Fibroblast of skin of right quadriceps (primary cell): ENCODE measurements around the gene PIGZ.

ENCODE experiments used
- DNase-seq: peaks from one replicate; pipeline ENCODE4 v3.0.0-alpha.2; 2013

The PIGZ gene

DNA sequence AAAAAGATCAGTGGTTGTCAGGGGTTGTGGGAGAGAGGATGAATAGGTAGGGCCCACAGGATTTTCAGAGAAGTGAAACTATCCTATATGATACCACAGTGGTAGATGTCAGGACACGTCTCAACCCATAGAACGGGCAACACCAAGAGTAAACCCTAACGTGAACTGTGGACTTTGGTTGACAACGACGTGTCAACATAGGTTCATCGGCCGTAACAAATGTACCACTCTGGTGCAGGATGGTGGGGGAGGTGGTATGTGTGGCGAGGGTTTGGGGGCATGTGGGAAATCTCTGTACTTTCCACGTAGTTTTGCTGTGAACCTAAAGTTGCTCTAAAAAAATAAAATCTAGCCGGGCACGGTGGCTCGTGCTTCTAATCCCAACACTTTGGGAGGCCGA lies 13.0 kb upstream of the PIGZ start:
- DNase-seq, result no peak

DNA sequence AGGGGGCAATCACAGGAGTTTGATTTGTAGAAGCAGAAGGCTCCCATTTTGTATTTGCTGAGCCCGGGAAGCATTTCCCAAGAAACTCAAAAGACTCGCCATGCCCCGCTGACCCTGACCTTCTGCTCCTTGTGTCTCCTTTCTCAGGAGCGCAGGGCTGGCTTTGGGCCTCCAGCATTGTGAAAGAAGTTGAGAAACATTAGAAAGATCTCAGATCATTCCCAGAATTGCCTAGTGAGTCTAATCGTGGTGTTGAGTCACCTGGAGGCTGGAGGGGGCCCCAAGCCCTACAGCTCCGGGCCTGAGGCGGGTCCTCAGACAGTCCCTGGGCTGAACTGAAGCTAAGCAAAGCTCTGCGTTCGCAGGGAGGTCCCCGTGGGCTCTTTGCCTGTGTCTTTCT lies 10.9 kb upstream of the PIGZ start:
- DNase-seq, result peak; percentile 54

DNA sequence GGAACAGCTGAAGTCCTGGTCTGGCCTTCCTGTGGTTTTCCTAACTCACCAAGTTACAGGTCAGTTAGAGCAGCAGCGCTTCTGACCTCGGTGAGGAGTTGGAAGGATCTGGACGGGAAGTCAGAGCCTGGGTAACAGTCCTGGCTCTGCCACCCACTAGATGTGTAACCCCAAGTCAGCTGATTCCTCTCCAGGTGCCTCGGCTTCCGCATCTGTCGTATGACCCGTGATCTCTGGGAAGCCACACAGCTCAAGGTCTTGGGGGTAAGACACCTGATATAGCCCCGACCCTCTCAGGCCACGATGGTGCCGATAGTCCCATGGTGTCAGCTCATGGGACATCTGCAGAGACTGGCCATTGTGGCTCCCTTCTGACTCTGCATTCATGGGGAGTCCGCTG lies 8.3 kb upstream of the PIGZ start:
- no peak for DNase-seq

DNA sequence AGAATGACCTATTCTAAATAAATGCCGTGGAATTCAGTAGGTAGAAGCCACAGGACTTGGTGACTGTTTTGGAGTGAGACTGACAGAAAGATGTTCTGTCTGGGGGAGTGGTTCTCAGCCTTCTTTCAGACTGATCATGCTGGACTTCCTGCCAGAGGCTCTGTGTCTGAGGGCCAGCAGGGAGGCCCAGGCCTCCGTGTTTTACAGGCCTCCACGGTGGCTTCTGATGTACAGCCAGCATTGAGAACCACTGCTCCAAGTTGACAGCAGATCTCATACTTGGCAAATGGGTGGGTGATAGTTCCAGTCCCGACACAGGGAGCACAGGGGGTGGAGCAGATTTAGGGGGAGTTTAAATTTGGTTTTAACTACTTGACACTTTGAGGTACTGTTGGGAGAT lies 6.7 kb upstream of the PIGZ start:
- no peak for DNase-seq

DNA sequence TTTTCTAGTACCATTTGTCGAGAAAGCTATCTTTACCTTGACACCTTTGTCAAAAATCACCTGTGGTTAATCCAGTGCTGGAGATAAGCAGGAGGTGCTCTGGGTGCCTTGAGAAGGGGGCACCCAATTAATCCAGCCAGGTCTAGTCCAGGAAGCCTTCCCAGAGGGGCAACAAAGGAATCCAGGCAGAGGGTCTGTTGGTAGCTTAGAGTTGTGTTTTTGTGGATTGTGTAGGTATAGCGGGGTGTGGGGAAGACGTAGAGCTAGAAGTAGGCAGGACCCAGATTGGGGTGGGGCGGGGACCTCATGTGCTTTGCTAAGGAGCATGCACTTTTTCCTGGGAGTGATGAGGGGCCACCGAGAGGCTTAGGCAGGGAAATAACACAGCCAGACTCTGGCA lies 6.0 kb upstream of the PIGZ start:
- no peak for DNase-seq

DNA sequence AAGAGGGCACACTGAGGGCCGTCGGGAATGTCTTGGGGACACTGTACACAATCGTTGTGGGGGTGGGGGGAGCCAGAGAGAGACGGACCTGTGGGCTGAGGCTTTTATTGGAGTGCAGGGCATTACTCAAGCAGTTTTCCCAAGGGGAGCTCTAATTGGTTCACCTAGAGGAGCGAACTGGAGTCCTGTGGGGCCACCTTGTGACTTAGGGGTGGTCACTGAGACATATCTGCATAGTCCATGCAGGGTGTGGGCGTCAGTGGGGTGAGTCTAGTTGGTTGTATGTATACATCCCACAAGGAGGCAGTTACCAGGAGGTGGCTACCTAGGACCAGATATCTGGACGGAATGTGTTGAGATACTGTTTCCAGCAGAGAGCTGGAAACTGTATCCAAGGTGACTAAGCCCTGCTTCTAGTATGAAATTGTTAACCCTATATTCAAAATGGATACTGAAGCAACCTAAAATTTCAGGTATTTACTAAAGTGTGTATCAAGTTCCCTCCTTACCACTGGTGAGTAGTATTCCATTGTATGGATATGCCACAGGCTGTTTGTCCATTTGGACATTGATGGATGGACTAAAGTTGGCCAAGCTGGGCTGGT lies 2.6 kb upstream of the PIGZ start:
- no peak for DNase-seq

DNA sequence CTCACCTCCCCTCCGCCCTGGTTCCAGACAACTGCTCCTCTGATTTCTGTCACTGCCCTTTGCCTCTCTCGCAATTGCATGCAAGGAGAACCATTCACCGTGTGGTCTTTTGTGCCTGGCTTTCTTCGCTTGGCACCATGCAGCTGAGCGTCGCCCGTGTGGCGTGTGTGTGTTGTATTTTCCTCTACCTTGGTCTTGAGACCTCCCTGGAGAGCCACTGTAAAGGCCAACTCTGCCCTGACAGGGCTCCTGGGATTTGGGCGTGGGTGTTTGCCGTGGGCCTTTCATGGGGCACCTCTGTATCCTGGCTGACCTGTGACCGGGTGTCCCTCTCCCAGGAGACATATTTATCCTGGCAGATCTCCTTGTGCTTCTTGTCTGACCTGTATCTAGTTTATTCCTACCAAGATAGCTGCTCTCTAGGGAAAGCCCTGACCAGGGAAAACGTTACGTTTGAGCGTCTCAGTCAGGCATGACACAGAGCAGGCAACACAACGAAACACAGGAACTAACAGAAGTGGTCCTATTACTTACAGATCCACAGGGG lies 2.0 kb upstream of the PIGZ start:
- DNase-seq, result no peak

DNA sequence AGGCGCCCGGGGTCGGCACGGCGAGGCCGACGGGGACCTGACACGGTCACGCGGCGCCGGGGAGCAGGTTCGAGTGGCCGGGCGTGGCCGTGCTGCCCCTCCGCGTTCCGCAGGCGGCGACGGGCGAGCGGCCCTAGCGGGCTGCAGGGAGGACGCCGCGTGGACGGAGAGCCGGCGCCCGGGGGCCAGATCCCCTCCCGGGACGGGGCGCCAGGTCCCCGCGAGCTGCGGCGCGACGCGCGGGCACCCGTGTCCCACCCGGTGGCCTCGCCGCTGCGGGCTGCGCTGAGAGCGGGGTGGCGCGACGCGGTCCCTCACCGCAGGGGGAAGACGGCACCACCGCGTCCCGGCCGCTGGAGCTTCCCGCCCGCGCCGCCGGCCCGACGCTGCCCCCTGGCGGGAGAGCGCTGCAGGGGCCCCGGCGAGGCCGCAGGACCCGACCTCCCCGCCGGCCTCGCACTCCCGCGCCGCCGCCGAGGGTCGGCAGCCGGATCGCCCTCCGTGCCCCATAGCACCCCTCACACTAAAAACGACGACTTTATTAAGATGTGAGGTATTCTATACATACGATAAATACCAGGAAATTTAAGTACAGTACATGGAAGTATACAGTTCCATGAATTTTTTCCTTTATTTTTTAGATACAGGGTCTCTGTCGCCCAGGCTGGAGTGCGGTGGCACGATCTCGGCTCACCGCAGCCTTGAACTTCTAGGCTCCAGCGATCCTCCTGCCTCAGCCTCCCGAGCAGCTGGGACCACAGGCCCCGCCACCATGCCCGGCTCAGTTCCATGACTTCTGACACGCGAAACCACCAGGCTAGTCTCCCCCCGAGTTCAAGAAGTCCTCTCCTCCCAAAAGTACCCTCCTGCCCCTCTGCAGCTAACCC lies 1.3 kb upstream of the PIGZ start:
- DNase-seq, result peak; percentile 38

DNA sequence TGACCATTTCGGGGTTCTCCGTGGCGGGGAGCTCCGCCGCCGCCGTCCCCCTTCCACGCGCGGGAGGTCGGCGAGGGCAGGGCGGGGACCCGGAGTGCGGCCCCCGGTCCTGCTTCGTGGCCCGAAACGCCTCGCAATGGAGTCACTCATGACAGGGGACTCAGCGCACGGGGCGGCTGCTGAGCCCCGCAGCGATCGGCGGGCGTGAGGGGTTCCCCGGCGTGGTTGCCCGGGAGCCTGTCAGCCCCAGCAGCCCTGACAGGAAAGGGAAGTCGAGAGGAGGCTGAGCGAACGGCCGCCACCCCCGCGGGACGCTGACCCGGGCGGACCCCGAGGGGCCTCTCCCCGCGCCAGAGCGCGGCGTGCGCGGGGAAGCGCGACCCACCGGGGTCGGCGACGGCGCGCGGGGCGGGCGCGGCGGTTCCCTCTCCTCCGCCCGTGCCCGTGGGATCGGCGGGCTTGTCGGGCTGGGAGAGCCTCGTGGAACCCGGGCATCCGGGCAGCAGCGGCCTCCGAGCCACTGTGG lies 564 bp upstream of the PIGZ start:
- DNase-seq, result no peak

DNA sequence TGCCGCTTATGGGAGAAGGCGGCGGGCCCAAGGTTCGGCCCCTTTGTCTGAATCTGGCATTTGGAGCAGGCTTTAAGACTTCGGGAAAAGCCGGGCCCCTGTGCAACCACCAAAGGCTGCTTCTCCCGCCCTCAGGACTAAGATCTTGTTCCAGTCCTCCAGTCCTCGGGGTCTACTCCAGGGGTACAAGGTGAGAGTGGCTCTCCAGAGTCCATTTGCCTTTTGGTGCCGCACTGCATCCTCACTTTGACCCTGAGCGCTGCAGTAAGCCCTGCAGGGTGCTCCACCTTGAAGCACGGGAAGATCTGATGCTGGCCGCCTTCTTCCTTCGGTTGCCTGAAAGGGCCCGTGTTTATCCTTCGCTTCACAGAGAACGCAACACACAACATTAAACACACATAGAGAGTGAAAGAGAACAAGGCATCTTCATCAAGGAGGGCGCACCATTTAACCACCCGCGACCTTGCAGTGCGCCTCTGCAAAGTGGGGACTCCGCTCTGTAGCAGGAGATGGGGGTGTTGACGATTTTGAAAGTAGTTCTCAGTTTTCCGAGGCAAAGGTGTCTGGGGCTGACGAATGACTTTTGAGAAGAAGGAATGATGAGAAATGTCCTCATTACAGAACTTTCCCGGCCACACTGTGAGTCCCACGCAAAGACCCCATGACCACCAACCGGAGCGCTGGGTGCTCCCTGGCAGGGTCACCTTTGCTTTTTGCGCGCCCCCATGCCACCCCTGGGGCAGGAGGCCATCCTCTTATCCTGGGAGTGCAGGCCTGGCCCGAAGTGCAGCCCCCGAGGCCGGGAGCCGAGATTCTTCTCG lies 1.0 kb downstream of the PIGZ start:
- DNase-seq, result no peak

DNA sequence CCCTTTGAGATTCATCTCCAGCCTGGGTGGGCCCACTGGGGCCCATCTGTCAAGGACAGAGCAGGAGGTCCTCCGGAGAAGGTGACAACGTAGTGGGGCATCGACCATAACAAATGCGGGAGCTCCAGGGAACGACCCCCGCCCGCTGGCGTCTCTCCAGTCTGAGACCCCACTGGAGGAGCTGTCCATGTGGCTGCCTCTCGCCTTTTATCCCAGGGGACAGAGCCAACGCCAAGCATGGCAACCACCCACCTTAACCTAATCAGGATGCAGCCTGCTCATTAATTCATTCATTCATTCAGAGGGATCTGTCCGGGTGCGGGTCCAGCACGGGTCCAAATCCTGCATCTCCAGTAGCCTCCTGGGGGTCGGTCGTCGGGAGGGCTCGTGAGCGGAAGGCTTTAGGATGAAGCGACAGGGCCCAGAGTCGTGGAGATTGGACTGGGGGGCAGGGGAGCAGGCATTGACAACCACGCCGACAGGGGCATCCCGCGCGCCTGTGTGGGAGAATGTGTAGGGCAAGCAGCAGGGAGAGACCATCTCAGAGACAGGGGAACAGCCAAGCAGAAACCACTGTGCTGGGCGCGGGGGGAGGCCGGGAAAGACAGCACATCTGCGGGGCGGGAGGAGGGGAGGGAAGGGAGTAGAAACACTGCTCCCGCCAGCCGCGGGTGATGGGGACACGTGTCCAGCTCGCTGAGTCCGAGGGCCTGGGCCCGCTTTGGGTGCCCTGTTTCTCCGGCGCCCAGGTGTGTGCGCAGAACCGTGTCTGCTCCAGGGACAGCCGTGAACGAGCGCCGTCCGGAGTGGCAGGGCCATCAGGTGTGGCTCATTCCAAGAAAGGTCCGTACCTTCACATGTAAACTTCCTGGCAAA lies 1.9 kb downstream of the PIGZ start:
- DNase-seq, result peak; percentile 34

DNA sequence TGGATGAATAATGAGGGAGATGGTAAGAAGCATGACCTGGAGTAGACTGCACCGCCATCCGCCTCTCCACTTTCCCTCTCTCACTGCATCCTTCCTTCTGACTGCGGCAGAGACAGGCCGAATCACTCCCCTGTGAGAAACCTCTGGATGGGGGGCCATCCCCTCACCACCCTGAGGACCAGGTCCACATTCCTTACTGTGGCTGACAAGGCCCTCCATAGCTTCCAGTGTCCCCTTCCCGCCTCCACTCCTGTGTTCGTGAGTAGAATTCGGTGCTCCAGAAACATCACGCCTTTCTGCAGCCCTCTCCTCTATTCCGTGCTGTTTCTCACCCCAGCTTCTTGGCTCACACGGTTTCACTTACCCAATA lies 2.8 kb downstream of the PIGZ start:
- no peak for DNase-seq

DNA sequence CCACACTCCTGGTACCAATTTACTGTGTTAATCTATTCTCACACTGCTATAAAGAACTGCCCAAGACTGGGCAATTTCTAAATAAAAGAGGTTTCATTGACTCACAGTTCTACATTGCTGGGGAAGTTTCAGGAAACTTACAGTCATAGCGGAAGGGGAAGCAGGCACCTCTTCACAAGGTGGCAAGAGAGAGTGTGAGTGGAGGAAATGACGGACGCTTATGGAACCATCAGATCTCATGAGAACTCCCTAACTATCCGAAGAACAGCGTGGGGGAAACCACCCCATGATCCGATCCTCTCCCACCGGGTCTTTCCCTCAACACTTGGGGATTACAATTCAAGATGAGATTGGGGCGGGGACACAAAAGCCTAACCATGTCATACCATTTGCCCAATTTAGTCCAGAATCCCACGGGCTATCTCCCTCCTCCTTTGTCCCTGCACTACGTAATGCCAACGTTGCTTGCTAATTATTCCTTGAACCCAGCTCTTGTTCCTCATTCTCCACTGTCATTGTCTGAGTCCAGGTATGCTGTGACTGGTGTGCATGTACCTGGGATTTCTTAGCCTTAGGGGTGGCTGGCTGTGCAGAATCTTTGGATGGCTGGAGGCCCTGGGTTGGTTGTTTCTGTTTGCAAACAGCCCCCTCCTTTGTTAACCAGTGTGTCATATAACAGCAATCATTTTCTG lies 3.4 kb downstream of the PIGZ start:
- DNase-seq, result no peak

DNA sequence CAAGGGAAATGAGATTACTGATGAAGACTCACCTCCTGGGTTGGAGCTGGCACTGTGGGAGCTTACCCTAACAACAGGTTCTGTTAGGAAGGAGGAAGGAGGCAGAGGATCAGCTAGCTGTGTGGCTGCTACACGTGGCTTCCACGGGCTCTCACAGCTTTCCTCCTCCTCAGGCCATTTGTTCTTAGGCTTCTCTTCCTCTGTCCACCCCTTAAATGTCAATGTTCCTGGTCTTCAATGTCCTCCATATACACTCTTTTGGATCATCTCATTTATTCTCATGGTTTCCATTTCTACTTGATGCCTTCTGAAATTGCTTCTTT lies 5.0 kb downstream of the PIGZ start:
- DNase-seq, result no peak

DNA sequence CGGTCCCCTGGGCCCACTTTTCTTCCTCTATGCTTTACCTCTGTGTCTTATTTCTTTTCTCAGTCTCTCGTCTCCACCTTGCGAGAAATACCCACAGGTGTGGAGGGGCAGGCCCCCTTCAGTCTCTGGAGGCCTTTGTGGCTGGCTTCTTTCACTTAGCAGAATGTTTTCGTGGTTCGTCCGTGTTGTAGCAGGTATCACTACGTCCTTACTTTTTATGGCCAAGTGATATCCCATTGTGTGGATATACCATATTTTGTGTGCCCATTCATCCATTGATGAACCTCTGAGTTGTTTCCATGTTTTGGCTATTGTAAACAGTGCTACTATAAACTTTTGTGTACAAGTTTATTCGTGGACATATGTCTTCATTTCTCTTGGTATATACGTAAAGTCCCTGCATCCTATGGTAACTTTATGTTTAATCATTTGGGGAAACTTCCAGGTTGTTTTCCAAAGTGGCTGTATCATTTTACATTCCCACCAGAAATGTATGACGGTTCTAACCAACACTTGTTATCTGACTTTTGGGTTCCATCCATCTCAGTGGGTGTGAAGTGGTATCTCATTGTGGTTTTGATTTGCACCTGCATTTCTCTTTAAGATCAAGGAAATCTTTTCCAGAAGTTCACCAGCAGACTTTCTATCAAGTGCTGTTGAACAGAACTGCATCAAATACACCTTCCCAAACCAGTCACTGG lies 5.6 kb downstream of the PIGZ start:
- DNase-seq, result no peak

DNA sequence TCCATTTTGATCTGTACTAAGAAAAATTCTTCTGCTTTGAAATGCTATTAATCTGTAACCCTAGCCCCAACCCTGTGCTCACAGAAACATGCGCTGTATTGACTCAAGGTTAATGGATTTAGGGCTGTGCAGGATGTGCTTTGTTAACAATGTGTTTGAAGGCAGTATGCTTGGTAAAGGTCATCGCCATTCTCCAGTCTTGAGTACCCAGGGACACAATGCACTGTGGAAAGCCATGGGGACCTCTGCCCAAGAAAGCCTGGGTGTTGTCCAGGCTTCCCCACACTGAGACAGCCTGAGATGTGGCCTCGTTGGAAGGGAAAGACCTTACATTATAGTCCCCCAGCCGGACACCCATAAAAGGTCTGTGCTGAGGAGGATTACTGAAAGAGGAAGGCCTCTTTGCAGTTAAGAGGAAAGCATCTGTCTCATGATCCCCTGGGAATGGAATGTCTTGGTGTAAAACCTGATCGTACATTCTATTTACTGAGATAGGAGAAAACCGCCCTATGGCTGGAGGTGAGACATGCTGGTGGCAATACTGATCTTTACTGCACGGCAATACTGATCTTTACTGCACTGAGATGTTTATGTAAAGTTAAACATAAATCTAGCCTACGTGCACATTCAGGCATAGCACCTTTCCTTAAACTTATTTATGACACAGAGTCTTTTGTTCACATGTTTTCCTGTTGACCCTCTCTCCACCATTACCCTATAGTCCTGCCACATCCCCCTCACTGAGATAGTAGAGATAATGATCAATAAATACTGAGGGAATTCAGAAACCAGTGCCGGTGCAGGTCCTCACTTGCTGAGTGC lies 6.3 kb downstream of the PIGZ start:
- DNase-seq, result no peak

DNA sequence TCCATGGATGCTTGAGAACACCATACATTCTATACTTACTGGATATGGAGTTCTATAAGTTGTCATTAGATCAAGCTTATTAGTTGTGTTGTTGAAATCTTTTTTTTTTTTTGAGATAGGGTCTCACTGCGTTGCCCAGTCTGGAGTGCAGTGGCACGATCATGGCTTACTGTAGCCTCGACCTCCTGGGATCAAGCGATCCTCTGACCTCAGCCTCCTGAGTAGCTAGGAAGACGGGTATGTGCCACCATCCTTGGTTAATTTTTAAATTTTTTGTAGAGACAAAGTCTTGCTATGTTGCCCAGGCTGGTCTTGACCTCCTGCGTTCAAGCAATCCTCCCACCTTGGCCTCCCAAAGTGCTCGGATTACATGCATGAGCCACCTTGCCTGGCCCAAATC lies 13.8 kb downstream of the PIGZ start:
- no peak for DNase-seq

DNA sequence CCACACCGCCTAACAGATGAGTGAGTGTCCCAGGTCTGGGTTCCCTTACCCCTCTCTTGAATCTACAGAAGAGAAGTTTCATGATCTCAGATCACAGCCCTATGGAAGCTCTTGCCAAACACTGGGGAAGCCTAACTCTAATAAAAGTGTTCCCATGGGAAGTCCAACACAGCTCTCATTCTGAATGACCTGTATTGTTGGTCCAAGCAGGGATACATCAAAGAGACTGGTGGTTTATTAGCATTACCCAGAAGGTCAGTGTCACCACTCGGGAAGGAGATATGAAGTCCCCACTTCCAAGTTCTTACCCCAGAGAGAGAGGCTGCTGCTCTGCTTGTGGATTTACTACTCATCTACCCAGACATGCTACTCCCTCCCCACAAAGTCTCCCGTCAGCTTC lies 17.3 kb downstream of the PIGZ start:
- DNase-seq, result no peak

DNA sequence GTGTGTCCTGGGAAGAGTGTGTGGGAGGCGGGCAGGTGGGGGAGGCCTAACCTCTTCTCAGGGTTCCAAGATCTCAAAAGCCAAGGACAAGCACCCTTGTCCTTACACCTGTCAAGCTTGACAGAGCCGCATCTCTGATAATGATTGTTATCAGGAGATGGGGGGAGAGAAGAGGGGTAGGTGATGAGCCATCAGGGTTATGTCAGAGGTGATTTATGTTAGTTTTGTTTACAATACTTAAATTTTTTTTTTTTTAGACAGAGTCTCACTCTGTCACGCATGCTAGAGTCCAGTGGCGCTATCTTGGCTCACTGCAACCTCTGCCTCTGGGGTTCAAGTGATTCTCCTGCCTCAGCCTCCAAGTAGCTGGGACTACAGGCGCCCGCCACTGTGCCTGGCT lies 18.9 kb downstream of the PIGZ start:
- DNase-seq, result no peak

DNA sequence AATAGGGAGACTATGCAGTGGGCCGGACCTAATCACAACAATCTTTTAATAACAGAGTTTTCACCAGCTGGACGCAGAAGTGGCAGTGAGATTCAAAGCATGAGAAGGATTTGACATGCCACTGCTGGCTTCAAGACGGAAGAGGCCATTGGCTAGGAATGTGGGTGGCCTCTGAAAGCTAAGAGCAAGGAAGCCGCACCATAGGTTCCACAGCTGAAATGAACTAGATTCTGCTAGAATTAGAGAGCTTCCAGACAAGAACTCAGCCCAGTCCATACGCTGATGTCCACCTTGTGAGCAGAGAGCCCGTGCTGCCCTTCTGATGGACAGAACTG lies 19.4 kb downstream of the PIGZ start:
- DNase-seq, result no peak
